ENCODE data around the gene SYAP1.

Gene SYAP1

GRCh38 chrX:16797358-16797757 lies 77.9 kb downstream of the SYAP1 start:
- H3K36me3 ChIP-seq (ENCODE audit: control insufficient read depth, insufficient read depth, low read length), result no peaks in the 10 kb centered on the region; the same call in none of the 2 replicates
- H3K27me3 ChIP-seq (replicated peaks; ENCODE audit: control insufficient read depth, insufficient read depth, low read length), result no peaks in the 10 kb centered on the region
- DNase-seq (ENCODE audit: extremely low read depth, insufficient read length), result no peak
- no peak overlapping the region for H3K4me3 ChIP-seq (replicated peaks; ENCODE audit: low read depth, low read length)
- no peak for TF ChIP-seq CTCF (IDR thresholded peaks at IDR 0.05; ENCODE audit: insufficient read depth, low read length, poor library complexity, severe bottlenecking)

- no peak for TF ChIP-seq CTCF (IDR thresholded peaks at IDR 0.05; ENCODE audit: insufficient read depth, low read length, poor library complexity, severe bottlenecking)
- no peaks in the 10 kb centered on the region for H3K27me3 ChIP-seq (replicated peaks; ENCODE audit: control insufficient read depth, insufficient read depth, low read length)
- DNase-seq (ENCODE audit: extremely low read depth, insufficient read length), result no peak
- H3K36me3 ChIP-seq (ENCODE audit: control insufficient read depth, insufficient read depth, low read length), result no peaks in the 10 kb centered on the region; the same call in none of the 2 replicates
- H3K4me3 ChIP-seq (replicated peaks; ENCODE audit: low read depth, low read length), result no peak overlapping the region
Measured at GRCh38 chrX:16797841-16798240, 78.4 kb downstream of the SYAP1 start.

GRCh38 chrX:16804923-16805464 lies 85.6 kb downstream of the SYAP1 start:
- no peak for TF ChIP-seq CTCF (IDR thresholded peaks at IDR 0.05; ENCODE audit: insufficient read depth, low read length, poor library complexity, severe bottlenecking)
- Histone ChIP-seq H3K27me3 (replicated peaks; ENCODE audit: control insufficient read depth, insufficient read depth, low read length) (no peaks in the 10 kb centered on the region), H3K36me3 (ENCODE audit: control insufficient read depth, insufficient read depth, low read length) (no peaks in the 10 kb centered on the region; the same call in 1 of the 2 replicates), H3K4me3 (replicated peaks; ENCODE audit: low read depth, low read length) (no peak overlapping the region)
- no peak for DNase-seq (ENCODE audit: extremely low read depth, insufficient read length)

- no peaks in the 10 kb centered on the region; the same call in 1 of the 2 replicates for H3K36me3 ChIP-seq (ENCODE audit: control insufficient read depth, insufficient read depth, low read length)
- H3K4me3 ChIP-seq (replicated peaks; ENCODE audit: low read depth, low read length), result no peak overlapping the region
- no peak for TF ChIP-seq CTCF (IDR thresholded peaks at IDR 0.05; ENCODE audit: insufficient read depth, low read length, poor library complexity, severe bottlenecking)
- DNase-seq (ENCODE audit: extremely low read depth, insufficient read length), result no peak
- no peaks in the 10 kb centered on the region for H3K27me3 ChIP-seq (replicated peaks; ENCODE audit: control insufficient read depth, insufficient read depth, low read length)
Measured at GRCh38 chrX:16807548-16807947, 88.1 kb downstream of the SYAP1 start.

- Histone ChIP-seq H3K36me3 (ENCODE audit: control insufficient read depth, insufficient read depth, low read length) (no peaks in the 10 kb centered on the region; the same call in 1 of the 2 replicates), H3K4me3 (replicated peaks; ENCODE audit: low read depth, low read length) (no peak overlapping the region), H3K27me3 (replicated peaks; ENCODE audit: control insufficient read depth, insufficient read depth, low read length) (no peaks in the 10 kb centered on the region)
- no peak for TF ChIP-seq CTCF (IDR thresholded peaks at IDR 0.05; ENCODE audit: insufficient read depth, low read length, poor library complexity, severe bottlenecking)
- DNase-seq (ENCODE audit: extremely low read depth, insufficient read length), result no peak
Measured at GRCh38 chrX:16807976-16808542, 88.6 kb downstream of the SYAP1 start.
